K562 (cell line): ENCODE data around the gene IGF2BP3. TPM values are rescaled to one million over a fixed set of nuclear protein-coding genes. Genes with fewer than 3 reads are reported as not detected.

ENCODE experiments used
- BCOR ChIP-seq: fragments of 450-650 bp; IDR thresholded peaks from 2 replicates; pipeline ENCODE4 v1.6.1; 2016
- CBFA2T3 ChIP-seq: fragments of 450-650 bp; IDR thresholded peaks from 2 replicates; pipeline ENCODE4 v1.6.1; 2017
- ETS2 ChIP-seq: IDR thresholded peaks from 2 replicates; pipeline ENCODE4 v1.6.1; 2016; ENCODE audit warnings: borderline replicate concordance, missing genetic modification characterization, mild to moderate bottlenecking, moderate library complexity, missing compliant biosample characterization; ENCODE audit not compliant: poor library complexity, severe bottlenecking
- HDAC1 ChIP-seq, 2 experiments: fragments of 450-650 bp; IDR thresholded peaks; 2 replicates each; pipeline ENCODE4 v1.6.1; 2016 to 2017; ENCODE audit warnings: inconsistent platforms in 1 of 2, mild to moderate bottlenecking in 1 of 2, moderate library complexity in 1 of 2
- MXI1 ChIP-seq: IDR thresholded peaks from 2 replicates; pipeline ENCODE4 v1.6.1; 2011; ENCODE audit warnings: low read depth, mild to moderate bottlenecking, improper control_type of control experiment, low read length
- MYNN ChIP-seq, 2 experiments: sonication (generic); formaldehyde crosslinking in 1 of 2; IDR thresholded peaks; 2 replicates each; pipeline versions ENCODE4 v1.5.0 to v1.6.1; 2016 to 2020; ENCODE audit warnings: antibody characterized with exemption in 1 of 2, missing genetic modification reagents in 1 of 2
- NUFIP1 ChIP-seq: fragments of 450-650 bp; IDR thresholded peaks from 2 replicates; pipeline ENCODE4 v1.6.1; 2018; ENCODE audit not compliant: partially characterized antibody
- PHF8 ChIP-seq: fragments of 200-600 bp; sonication (generic); IDR thresholded peaks from 2 replicates; pipeline ENCODE4 v1.6.1; 2012; ENCODE audit warnings: mixed run types, mild to moderate bottlenecking, inconsistent platforms, low read length, moderate library complexity, borderline replicate concordance
- POLR2A ChIP-seq: fragments of 450-650 bp; conservative IDR thresholded peaks from 2 replicates; pipeline ENCODE4 v1.6.1; 2016
- POLR2AphosphoS2 ChIP-seq: IDR thresholded peaks from 2 replicates; pipeline ENCODE4 v1.6.1; 2012; ENCODE audit warnings: low read length, improper control_type of control experiment
- POLR2G ChIP-seq: fragments of 200-400 bp; formaldehyde crosslinking; IDR thresholded peaks from 2 replicates; pipeline ENCODE4 v1.6.1; 2017; ENCODE audit warnings: low read depth, mild to moderate bottlenecking, antibody characterized with exemption, low read length, moderate library complexity
- RFX1 ChIP-seq: fragments of 450-650 bp; IDR thresholded peaks from 2 replicates; pipeline ENCODE4 v1.6.1; 2016; ENCODE audit warnings: mild to moderate bottlenecking, moderate library complexity
- SIN3B ChIP-seq: fragments of 450-650 bp; IDR thresholded peaks from 2 replicates; pipeline ENCODE4 v1.6.1; 2017; ENCODE audit warnings: low read depth, mild to moderate bottlenecking, moderate library complexity
- SIRT6 ChIP-seq: IDR thresholded peaks from one replicate; pipeline ENCODE4 v1.6.1; 2012; ENCODE audit warnings: low read depth, mild to moderate bottlenecking, control low read depth, inconsistent platforms, low read length, moderate library complexity
- TAF1 ChIP-seq: IDR thresholded peaks from 2 replicates; pipeline ENCODE4 v1.6.1; 2011; ENCODE audit warnings: mild to moderate bottlenecking, low read length, moderate library complexity; ENCODE audit not compliant: insufficient read depth, control insufficient read depth, severe bottlenecking; ENCODE audit errors: extremely low read depth
- ZFX ChIP-seq: sonication (generic); formaldehyde crosslinking; IDR thresholded peaks from 2 replicates; pipeline ENCODE4 v1.8.0; 2022; ENCODE audit warnings: mild to moderate bottlenecking, missing genetic modification reagents, moderate library complexity
- ZNF146 ChIP-seq: IDR thresholded peaks from one replicate; pipeline ENCODE4 v1.6.1; 2018; ENCODE audit warnings: missing compliant biosample characterization; ENCODE audit not compliant: unreplicated experiment
- ZNF436 ChIP-seq: fragments of 250-450, 450-650 bp; sonication (Bioruptor Pico); formaldehyde crosslinking; IDR thresholded peaks from 2 replicates; pipeline ENCODE4 v1.7.0; 2020; ENCODE audit warnings: mild to moderate bottlenecking
- polyA plus RNA-seq, 8 experiments: library from polyadenylated mRNA; depleted of rRNA in 4 of 8; stranded (reverse) in 5 of 8; unstranded in 3 of 8; fragments of >200 nt; fragmentation: Nextera tagmentation in 2 of 8; fragmentation: Illumina TruSeq in 1 of 8; extraction: Ambion mirVana in 2 of 8; extraction: Trizol in 1 of 8; gene quantifications; 2 replicates each; pipeline versions ENCODE4 v1.2.1 to v1.2.3, GENCODE V29; 2011 to 2014; ENCODE audit warnings: inconsistent platforms in 1 of 8, missing spikeins in 1 of 8
- total RNA-seq, 7 experiments: library from RNA; depleted of rRNA in 6 of 7; stranded (reverse); fragments of >200 nt in 6 of 7; fragmentation: Illumina TruSeq in 2 of 7; extraction: Trizol in 2 of 7; gene quantifications; 2 replicates each; pipeline versions ENCODE4 v1.2.1 to v1.2.3, GENCODE V29; 2011 to 2021; ENCODE audit warnings: low replicate concordance in 1 of 7
- TF ChIP-seq, protein P1 (sequence below): sonication (generic); formaldehyde crosslinking; IDR thresholded peaks from 2 replicates; pipeline ENCODE4 v1.8.1; 2023; ENCODE audit warnings: mild to moderate bottlenecking, missing genetic modification reagents
- TF ChIP-seq, protein P2 (sequence below): conservative IDR thresholded peaks from 2 replicates; pipeline ENCODE4 v1.6.1; 2011; ENCODE audit warnings: low read depth, mild to moderate bottlenecking, low read length; ENCODE audit not compliant: control insufficient read depth
- TF ChIP-seq, protein P3 (sequence below): fragments of 250-450 bp; sonication (Bioruptor Pico); IDR thresholded peaks from 2 replicates; pipeline ENCODE4 v1.5.0; 2021; ENCODE audit warnings: mild to moderate bottlenecking, borderline replicate concordance

Gene IGF2BP3
- total and polyA plus RNA-seq, 9 of the 15 experiments (the other 6 are each of a cell fraction or from before 2014, with no cell fraction given): 8.4 to 88.1 (median 61.2) TPM

DNA sequence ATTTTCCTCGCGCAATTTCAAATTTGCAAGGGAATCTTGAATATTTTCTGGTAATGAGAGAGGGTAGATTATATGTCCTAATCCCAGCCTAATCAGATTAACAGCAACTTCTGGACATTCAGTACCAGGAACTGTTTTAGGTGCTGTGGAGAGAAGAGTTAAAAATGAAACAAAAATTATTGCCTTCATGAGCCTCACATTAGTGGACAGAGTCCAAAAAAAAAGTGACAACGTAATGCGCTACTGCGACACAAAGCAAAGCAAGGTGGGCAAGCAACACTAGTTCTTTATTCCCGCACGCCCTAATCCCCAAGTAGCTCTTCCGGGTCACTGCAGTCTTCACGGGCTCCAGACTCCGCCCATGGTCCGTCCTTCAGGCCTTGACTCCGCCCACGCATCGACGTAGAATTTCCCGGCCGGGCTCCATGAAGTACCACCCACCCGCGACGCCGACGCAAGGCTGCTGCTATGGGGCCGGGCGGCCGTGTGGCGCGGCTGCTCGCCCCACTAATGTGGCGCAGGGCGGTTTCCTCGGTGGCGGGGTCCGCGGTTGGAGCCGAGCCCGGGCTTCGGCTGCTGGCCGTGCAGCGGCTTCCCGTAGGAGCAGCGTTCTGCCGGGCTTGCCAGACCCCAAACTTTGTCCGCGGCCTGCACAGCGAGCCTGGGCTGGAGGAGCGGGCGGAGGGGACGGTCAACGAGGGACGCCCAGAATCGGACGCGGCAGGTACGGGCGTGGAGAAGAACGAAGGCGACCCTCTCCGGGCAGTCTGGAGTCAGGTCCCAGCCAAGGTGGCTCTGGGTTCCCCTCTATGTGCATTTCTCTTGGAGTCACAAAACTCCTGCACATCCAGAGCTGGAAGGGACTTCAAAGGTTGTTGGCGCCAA lies 171.2 kb downstream of the IGF2BP3 start, which contains the start of gene MALSU1 (continued):
- TF ChIP-seq, protein P1, sequence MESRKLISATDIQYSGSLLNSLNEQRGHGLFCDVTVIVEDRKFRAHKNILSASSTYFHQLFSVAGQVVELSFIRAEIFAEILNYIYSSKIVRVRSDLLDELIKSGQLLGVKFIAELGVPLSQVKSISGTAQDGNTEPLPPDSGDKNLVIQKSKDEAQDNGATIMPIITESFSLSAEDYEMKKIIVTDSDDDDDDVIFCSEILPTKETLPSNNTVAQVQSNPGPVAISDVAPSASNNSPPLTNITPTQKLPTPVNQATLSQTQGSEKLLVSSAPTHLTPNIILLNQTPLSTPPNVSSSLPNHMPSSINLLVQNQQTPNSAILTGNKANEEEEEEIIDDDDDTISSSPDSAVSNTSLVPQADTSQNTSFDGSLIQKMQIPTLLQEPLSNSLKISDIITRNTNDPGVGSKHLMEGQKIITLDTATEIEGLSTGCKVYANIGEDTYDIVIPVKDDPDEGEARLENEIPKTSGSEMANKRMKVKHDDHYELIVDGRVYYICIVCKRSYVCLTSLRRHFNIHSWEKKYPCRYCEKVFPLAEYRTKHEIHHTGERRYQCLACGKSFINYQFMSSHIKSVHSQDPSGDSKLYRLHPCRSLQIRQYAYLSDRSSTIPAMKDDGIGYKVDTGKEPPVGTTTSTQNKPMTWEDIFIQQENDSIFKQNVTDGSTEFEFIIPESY: no peak; the same call in 1 of the 2 replicates
- peak; percentile 35; the same call in 1 of the 2 replicates for TF ChIP-seq MXI1
- TF ChIP-seq POLR2A: peak; percentile 94
- TF ChIP-seq POLR2G: peak; percentile 99
- TF ChIP-seq POLR2AphosphoS2: no peak; the same call in 1 of the 2 replicates
- no peak for TF ChIP-seq BCOR
- TF ChIP-seq, protein P2, sequence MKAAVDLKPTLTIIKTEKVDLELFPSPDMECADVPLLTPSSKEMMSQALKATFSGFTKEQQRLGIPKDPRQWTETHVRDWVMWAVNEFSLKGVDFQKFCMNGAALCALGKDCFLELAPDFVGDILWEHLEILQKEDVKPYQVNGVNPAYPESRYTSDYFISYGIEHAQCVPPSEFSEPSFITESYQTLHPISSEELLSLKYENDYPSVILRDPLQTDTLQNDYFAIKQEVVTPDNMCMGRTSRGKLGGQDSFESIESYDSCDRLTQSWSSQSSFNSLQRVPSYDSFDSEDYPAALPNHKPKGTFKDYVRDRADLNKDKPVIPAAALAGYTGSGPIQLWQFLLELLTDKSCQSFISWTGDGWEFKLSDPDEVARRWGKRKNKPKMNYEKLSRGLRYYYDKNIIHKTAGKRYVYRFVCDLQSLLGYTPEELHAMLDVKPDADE: peak; percentile 81; the same call in 1 of the 2 replicates
- peak; percentile 98 for TF ChIP-seq ZFX (CRISPR knock-in tag)
- TF ChIP-seq ETS2 (tag): no peak
- TF ChIP-seq, protein P3, sequence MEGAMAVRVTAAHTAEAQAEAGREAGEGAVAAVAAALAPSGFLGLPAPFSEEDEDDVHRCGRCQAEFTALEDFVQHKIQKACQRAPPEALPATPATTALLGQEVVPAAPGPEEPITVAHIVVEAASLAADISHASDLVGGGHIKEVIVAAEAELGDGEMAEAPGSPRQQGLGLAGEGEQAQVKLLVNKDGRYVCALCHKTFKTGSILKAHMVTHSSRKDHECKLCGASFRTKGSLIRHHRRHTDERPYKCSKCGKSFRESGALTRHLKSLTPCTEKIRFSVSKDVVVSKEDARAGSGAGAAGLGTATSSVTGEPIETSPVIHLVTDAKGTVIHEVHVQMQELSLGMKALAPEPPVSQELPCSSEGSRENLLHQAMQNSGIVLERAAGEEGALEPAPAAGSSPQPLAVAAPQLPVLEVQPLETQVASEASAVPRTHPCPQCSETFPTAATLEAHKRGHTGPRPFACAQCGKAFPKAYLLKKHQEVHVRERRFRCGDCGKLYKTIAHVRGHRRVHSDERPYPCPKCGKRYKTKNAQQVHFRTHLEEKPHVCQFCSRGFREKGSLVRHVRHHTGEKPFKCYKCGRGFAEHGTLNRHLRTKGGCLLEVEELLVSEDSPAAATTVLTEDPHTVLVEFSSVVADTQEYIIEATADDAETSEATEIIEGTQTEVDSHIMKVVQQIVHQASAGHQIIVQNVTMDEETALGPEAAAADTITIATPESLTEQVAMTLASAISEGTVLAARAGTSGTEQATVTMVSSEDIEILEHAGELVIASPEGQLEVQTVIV (CRISPR knock-in tag): no peak
- peak; percentile 99 for TF ChIP-seq PHF8
- no peak for TF ChIP-seq CBFA2T3
- peak; percentile 95 for TF ChIP-seq SIN3B
- peak; percentile 81 for TF ChIP-seq TAF1
- TF ChIP-seq RFX1: peak; percentile 48
- TF ChIP-seq MYNN (IDR thresholded peaks at IDR 0.05): no peak
- TF ChIP-seq MYNN (CRISPR knock-in tag; IDR thresholded peaks at IDR 0.05): no peak
- TF ChIP-seq ZNF146 (CRISPR knock-in tag): no peak
- TF ChIP-seq NUFIP1: no peak
- TF ChIP-seq HDAC1 (IDR thresholded peaks at IDR 0.05): peak in 1 of 2 experiments; percentile 96; a peak in 2 of 4 replicates
- no peak for TF ChIP-seq SIRT6
- TF ChIP-seq ZNF436 (CRISPR knock-in tag): 0 out of 2 replicates have a peak, but pooled peaks have one; percentile 50
